GM12891 (cell line): ENCODE results near the gene OASL.
"Not testable (repeated sequence)": the region's sequence is repeated elsewhere in the genome, so short reads cannot be mapped to it uniquely, and the experiment has no call there.

Source experiments
- PAX5 ChIP-seq: IDR thresholded peaks from 2 replicates; pipeline ENCODE4 v1.6.1; 2011; ENCODE audit warnings: low read length, moderate library complexity, mild to moderate bottlenecking; ENCODE audit not compliant: insufficient read depth, severe bottlenecking
- POLR2A ChIP-seq: IDR thresholded peaks from 2 replicates; pipeline ENCODE4 v1.6.1; 2011; ENCODE audit warnings: low read depth, low read length, control low read depth
- POLR2AphosphoS5 ChIP-seq: IDR thresholded peaks from 2 replicates; pipeline ENCODE4 v1.6.1; 2011; ENCODE audit warnings: low read depth, low read length, control low read depth
- POU2F2 ChIP-seq: IDR thresholded peaks from 2 replicates; pipeline ENCODE4 v1.6.1; 2011; ENCODE audit warnings: low read depth, mild to moderate bottlenecking, control low read depth, low read length, moderate library complexity
- TAF1 ChIP-seq: IDR thresholded peaks from 2 replicates; pipeline ENCODE4 v1.6.1; 2011; ENCODE audit warnings: low read depth, low read length, control low read depth

- not testable (repeated sequence) for TF ChIP-seq POLR2A, POLR2AphosphoS5, PAX5, TAF1, POU2F2
Observed at GRCh38 chr12:121077440-121077839, 38.4 kb upstream of the OASL start.
